GM21390 (cell line): ENCODE data around the gene PTH2.
"Not testable (repeated sequence)": the region's sequence is repeated elsewhere in the genome, so short reads cannot be mapped to it uniquely, and the experiment has no call there.

Experiments used
- ATAC-seq: cut with Tn5 transposase; IDR thresholded peaks from one replicate; pipeline ENCODE4 v1.9.1; 2021; ENCODE audit not compliant: unreplicated experiment

PTH2 gene

DNA sequence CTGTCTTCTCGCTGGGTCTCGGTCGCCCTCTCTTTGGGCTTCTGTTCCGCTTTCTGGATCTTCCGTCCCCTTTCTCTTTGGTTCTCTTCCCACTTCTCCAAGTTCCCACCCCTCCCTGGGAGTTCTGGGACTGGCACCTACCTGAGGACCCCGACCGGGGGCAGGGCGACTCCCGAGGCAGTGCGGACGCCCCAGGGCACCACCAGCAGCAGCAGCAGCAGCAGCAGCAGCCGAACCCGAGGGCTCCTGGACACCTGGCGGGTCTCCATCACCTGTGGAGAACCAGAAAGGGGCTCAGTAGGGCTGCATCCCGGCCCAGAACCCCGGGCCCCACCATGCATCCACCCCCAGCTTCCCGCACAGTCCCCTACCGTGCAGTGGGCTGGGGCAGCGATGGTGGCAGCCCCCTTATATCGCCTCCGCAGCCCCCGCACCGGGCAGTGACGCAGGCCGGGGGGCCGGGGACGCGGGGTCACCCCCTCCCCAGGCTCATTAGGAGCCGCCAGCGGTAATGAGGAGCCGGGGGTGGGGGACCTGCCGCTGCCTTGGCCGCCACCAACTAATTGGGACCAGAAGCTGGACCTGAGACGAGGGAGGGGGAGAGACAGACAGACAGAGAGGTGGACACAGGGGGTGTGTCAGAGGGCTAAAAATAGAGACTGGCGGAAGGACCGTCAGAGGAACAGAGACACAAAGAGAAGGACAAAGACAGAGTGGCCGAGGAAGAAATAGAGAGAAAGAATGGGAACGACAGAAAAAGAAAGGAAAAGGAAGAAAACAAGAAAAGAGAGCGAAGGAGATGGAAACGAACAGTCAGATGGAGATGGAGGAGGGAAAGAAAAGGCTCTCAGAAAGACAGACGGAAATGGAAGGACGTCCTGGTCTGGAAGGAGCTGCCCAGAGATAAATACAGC lies at the start of gene PTH2:
Gene PTH2, minus strand, starts transcription at position 371 of the 914 bp plus-strand sequence. Its CDS starts 102 bp downstream, at position 269.
- ATAC-seq = no peak

DNA sequence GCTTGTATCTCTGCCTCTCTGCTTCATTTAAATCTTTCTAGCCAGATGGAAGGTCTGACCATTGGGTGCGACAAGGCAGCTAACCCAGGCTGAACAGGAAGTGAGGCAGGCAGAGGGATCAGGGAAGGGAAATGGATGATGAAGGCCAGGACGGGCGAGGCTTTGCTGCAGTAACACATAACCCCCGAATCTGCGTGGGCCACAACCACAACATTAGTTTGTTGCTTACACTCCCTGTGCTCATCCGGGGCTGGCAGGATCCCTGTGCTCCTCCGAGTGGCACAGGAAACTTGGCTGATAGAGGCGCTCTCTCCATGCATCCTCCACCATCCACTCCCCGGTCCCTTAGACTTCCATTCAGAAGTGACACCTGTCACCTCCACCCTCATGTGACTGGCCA lies 49.7 kb upstream of the PTH2 start:
- ATAC-seq = no peak

GRCh38 chr19:49470615-49470978 lies 47.4 kb upstream of the PTH2 start:
- ATAC-seq = no peak

GRCh38 chr19:49469828-49470614 lies 46.8 kb upstream of the PTH2 start:
- ATAC-seq = peak; percentile 50

- no peak for ATAC-seq
Observed at GRCh38 chr19:49468746-49469447, 45.7 kb upstream of the PTH2 start.

- ATAC-seq = no peak
Observed at GRCh38 chr19:49468199-49468598, 45.0 kb upstream of the PTH2 start.

DNA sequence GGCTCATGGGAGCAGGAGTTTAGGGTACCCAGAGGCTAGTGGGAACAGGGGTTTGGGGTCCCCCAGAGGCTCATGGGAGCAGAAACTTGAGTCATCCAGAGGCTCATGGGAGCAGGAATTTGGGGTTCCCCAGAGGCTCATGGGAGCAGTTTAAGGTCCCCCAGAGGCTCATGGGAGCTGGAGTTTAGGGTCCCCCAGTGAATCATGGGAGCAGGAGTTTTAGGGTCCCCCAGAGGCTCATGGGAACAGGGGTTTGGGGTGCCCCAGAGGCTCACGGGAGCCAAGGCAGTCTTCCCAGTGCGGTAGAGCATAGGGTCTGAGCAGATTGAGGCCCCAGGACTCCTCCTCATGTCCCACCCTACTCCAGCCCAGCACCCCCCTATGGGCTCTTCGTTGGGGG lies 42.1 kb upstream of the PTH2 start:
- no peak for ATAC-seq

DNA sequence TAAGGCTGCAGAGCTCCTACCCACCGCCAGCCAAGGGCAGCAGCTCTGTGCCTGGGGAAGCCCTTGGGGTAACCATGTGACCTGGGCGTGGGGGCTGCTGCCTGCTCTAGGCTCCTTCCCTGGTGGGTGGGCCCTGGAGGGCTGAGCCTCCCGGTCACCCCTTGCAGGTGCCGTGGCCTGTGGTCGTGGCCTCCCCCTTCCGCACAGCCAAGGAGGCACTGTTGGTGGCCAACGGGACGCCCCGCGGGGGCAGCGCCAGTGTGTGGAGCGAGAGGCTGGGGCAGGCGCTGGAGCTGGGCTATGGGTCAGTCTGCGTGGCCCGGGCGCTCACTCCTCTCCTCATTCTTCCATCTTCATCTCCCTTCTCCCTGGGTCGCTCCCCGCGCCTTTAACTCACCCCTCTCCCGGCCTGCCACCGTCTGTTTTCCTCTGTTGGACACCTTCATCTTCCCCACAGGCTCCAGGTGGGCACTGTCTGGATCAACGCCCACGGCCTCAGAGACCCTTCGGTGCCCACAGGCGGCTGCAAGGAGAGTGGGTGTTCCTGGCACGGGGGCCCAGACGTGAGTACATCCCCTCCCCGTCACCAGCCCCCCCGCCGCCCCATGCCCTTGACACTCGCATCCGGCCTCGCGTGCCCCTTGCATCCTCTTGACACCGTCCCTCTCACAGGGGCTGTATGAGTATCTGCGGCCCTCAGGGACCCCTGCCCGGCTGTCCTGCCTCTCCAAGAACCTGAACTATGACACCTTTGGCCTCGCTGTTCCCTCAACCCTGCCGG lies 40.9 kb upstream of the PTH2 start:
- no peak for ATAC-seq

DNA sequence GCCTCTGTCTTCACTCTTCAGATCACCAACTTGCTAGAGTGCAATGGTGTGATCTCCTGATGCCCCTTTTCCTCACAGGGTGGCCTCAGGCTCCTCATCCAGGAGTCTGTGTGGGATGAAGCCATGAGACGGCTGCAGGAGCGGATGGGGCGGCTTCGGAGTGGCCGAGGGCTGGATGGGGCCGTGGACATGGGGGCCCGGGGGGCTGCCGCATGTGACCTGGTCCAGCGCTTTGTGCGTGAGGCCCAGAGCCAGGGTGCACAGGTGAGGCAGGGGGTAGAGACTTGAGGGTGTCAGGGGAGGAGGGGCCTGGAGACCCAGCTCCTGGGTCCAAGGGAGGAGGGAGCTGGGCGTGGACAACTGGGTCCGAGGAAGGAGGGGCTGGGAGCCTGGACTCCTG lies 39.3 kb upstream of the PTH2 start:
- no peak for ATAC-seq

DNA sequence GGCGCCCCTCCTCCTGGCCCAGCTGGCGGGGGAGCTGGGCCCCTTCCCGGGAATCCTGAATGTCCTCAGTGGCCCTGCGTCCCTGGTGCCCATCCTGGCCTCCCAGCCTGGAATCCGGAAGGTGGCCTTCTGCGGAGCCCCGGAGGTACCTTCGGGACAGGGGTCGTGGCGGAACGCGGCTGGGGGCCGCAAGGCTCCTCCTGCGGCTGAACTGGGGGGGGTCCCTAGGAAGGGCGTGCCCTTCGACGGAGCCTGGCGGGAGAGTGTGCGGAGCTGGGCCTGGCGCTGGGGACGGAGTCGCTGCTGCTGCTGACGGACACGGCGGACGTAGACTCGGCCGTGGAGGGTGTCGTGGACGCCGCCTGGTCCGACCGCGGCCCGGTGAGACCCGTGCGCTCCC lies 38.4 kb upstream of the PTH2 start:
- ATAC-seq = no peak

DNA sequence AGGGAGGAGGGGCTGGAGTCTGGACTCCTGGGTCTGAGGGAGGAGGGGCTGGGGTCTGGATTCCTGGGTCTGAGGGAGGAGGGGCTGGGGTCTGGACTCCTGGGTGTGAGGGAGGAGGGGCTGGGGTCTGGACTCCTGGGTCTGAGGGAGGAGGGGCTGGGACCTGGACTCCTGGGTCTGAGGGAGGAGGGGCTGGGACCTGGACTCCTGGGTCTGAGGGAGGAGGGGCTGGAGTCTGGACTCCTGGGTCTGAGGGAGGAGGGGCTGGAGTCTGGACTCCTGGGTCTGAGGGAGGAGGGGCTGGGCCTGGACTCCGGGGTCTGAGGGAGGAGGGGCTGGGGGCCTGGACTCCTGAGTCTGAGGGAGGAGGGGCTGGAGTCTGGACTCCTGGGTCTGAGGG lies 37.9 kb upstream of the PTH2 start:
- ATAC-seq = not testable (repeated sequence)

GRCh38 chr19:49459388-49459787 lies 36.1 kb upstream of the PTH2 start:
- ATAC-seq = no peak

GRCh38 chr19:49458567-49458903 lies 35.3 kb upstream of the PTH2 start:
- no peak for ATAC-seq

- ATAC-seq = no peak
Observed at GRCh38 chr19:49456326-49456725, 33.1 kb upstream of the PTH2 start.

DNA sequence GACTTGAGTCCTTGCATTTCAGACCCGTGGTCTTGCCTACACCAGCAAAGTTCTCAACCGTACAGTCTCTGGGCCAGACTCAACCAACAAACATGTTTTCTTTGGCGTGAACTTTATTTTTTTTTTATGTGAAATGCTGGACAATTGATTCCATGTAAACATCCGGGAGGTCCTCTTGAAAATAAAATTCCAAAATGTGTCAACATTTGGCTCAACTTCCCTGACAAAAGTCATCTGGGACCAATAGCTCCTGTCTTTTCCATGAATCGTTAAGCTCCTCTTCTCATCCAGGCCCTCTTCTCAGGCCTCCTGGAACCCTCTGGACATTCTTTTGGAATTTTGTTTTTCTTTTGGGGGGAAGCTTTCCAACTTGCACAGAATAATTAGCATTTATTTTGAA lies 32.5 kb upstream of the PTH2 start:
- no peak for ATAC-seq

DNA sequence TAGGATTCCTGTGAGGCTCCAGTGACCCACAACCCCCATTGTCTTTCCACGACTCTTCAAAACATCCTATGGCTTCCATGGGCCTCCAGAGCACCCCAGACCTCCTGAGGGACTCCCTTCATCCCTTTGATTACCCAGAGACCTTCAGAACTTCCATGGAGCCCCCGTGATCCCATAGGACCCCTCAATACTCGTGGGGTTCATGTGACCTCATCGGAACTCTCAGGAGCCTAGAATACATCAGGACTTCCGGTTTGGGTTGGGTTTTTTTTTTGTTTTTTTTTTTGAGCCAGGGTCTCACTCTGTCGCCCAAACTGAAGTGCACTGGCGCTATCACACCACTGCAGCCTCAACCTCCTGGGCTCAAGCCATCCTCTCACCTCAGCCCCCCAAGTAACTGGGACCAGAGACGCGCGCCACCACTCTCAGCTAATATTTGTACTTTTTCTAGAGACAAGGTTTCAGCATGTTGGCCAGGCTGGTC lies 30.6 kb upstream of the PTH2 start:
- ATAC-seq = no peak

DNA sequence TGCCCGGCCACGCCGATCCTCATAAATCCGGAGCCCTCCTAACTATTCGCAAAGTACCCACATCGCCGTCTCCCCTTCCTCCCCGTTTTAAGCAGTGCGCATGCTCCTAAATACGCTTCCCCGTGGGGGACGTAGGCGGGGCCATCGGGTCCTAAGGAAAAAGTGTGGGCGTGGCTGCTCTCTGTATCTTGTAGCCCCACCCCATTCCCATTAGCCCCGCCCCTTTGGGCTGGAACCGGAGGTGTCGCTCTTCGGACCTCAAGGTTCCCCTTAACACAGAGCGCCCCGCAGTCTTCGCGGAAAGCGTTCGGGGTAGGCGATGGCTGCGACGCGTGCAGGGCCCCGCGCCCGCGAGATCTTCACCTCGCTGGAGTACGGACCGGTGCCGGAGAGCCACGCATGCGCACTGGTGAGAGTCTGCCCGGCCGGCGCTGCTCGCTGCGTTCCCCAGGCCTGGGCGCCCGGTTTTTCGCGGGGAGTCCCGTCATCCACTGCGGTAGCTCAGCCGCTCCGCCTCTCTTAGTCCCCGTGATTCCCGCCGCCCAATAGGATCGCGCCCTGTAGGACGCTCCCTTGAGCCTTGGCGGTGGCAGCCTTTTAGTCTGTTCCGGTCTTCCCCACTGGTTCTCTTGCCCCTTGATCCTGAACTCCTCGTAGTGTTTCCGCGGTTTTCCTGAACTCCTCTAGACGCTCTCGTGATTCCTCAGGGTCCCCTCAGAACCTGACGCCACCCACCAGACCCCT lies 29.9 kb upstream of the PTH2 start, which contains the start of gene ALDH16A1:
Gene ALDH16A1, plus strand, starts transcription at position 213 of the 744 bp plus-strand sequence. Its CDS starts 107 bp downstream, at position 320.
- ATAC-seq = peak; percentile 77

- ATAC-seq = peak; percentile 57
Observed at GRCh38 chr19:49451430-49452181, 28.4 kb upstream of the PTH2 start, which contains the start of gene PIH1D1. Gene PIH1D1, minus strand, starts transcription at chr19:49451814. Its CDS starts 240 bp downstream, at chr19:49451574.

- no peak for ATAC-seq
Observed at GRCh38 chr19:49450405-49450804, 27.2 kb upstream of the PTH2 start.
